Medulla oblongata (tissue), 1 donor: Measurements from ENCODE around the gene STEAP2.
"Not testable (repeated sequence)": the region's sequence is repeated elsewhere in the genome, so short reads cannot be mapped to it uniquely, and the experiment has no call there.

ENCODE experiments used
- DNase-seq: peaks from one replicate; pipeline ENCODE4 v3.0.0-alpha.2; 2015; ENCODE audit errors: extremely low spot score

Gene STEAP2

DNA sequence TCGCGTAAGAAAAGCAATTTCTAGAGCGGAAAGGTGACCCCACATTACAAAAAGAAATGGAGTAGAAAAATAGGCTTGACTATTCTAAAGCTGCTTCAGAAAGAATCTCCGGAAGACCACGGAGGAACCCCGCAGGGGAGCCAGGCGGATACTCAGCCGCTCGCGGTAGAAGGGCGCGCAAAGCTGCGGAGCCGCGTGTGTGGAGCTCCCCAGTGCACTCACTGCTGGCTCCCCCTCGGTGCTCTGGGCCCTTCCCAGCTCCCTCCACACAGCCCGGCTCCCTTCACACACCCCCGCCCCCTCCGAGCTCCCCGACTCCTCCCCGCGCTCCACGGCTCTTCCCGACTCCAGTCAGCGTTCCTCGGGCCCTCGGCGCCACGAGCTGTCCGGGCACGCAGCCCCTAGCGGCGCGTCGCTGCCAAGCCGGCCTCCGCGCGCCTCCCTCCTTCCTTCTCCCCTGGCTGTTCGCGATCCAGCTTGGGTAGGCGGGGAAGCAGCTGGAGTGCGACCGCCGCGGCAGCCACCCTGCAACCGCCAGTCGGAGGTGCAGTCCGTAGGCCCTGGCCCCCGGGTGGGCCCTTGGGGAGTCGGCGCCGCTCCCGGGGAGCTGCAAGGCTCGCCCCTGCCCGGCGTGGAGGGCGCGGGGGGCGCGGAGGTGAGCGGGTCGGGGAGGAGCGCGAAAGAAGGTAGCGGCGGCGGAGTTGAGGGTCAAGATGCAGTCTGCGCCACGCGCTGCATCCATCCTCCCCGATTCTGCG lies at the start of gene STEAP2:
STEAP2 (plus strand) TSS at position 350 of the 758 bp plus-strand sequence. CDS start 13,343 bp downstream, outside the sequence.
- peak; percentile 76 for DNase-seq

DNA sequence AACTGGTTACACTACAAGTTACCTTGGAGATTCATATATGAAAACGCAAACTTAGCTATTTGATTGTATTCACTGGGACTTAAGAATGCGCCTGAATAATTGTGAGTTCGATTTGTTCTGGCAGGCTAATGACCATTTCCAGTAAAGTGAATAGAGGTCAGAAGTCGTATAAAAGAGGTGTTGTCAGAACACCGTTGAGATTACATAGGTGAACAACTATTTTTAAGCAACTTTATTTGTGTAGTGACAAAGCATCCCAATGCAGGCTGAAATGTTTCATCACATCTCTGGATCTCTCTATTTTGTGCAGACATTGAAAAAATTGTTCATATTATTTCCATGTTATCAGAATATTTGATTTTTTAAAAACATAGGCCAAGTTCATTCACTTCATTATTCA lies 48.0 kb upstream of the STEAP2 start:
- DNase-seq: no peak

DNA sequence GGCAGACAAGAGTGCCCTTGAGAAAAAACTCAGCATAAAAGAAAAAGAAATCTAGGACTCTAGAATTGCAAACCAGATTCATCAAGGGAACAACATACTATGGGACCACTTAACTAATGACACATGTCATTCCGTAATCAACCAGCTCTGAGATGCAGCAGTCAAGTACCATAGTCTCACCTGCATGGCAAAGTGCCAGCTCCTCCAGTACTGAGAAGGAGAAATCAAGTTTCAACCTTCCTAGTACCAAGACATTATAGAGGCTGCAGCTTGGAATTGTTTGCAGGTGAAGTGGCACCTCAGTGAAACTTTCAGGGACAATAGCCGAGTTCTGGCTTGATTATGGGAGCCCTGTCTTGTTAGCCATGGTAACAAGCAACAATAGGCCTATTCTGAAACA lies 45.8 kb upstream of the STEAP2 start:
- no peak for DNase-seq

DNA sequence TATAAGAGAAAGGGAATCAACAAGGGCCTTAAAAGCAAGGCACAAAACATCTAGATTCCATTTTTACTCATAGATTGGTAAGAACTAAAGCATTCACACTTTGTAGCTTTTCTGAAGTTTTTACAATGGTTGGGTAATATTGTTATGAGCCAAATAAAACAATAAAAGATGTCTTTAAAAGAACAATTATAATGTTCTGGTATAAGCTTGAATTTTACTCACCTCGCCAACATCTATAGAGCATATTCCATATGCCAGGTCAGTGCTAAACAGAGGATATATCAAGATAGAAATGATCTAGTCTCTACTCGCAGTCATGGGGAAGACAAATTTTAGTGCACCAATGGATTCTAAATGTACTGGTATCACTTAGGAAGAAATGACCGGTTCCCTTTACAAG lies 45.4 kb upstream of the STEAP2 start:
- DNase-seq: no peak

DNA sequence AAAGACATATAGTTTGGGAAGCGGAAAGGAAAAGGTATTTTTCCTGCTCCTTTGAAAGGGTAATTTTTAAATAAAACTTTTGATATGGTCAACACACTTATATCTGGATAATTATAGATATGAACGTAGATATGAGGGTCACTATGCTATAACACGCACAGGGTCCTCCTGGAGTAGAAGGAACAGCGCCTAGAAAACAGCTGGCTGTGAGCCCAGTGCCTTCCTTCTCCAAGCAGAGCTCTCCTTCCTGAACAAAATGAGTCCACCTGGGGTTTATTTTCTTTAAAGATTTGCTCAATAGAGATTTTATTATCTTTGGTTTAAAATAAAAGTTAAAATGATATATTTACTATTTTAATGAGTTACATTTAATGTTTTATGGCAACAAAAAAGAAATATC lies 44.2 kb upstream of the STEAP2 start:
- no peak for DNase-seq

DNA sequence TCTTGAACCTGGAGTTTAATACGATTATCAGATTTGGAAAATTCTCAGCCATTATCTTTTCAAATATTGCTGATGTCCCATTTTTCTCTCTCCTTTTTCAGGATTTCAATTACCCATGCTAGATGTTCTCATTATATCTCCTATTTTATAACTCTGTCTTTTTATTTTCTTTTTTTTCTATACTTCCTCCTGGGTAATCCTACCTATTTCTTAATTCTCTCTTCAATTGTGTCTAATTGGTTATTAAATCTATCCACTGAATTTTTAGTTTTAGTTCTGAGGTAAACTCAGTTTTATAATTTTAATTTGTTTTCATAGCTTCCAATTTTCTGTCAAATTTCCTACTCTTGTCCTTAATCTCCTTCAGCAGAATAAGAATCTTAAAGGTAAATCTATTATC lies 41.6 kb upstream of the STEAP2 start:
- DNase-seq: no peak

DNA sequence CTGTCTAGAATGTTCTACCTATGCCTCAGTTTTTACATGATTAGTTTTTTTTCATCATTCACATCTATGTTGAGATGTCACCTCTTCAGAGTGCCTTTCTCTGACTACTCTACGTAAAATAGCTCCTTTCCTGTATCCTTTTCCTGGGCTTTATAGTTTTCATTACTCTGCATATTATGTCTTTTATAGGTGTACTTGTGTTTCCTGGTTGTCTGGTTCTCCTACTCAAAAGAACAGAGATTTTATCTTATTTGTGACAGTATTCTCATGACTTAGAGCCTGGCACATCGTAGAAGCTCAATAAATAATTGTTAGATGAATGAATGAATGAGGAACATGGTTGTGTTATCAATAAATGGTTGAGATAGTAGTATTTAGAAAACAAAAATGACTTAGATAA lies 39.4 kb upstream of the STEAP2 start:
- no peak for DNase-seq

DNA sequence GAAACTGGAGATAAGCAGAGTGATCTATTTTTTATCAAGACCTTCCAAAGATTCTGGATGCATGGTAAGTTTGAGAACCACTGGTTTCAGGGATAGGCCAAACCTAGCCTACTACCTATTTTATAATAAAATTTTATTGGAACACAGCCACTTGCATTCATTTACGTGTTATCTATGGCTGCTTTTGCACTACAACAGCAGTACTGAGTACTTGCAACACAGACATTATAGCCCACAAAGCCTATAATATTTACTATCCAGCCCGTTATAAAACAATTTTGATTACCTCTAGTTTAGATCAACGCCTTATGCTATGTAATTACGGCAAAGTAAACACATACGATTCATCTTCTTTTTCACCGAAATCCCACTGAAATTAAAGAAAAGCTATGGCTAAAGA lies 38.9 kb upstream of the STEAP2 start:
- no peak for DNase-seq

DNA sequence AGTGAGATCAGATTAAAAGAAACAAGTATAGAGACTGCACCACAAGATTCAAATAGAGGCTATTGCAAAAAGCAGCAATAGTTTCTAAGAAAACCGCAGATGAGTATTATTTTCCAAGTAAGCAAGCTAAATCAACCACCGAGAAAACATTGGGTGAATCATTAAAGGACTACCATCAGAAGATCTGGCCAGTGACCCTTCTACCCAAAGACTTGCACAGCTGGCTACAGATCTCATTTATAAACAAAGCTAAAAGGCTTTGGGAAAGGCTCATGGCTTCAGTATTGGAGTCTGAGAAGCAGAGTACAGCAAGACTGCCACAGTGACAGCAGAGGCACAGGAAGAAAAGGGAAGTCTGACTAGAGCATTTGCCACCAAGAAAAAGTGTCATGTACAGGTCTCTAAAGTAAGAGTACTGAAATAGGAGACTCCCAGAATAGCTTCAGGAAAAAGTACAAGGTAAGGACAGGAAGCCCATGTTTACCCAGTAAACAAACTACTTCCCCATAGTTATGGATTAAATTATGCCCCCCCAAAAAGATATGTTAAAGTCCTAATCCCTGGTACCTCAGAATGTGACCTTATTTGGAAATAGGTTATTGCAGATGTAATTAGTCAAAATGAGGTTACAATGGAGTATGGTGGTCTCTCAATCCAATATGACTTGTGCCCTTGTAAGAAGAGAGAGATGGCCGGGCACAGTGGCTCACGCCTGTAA lies 38.3 kb upstream of the STEAP2 start:
- DNase-seq: no peak

DNA sequence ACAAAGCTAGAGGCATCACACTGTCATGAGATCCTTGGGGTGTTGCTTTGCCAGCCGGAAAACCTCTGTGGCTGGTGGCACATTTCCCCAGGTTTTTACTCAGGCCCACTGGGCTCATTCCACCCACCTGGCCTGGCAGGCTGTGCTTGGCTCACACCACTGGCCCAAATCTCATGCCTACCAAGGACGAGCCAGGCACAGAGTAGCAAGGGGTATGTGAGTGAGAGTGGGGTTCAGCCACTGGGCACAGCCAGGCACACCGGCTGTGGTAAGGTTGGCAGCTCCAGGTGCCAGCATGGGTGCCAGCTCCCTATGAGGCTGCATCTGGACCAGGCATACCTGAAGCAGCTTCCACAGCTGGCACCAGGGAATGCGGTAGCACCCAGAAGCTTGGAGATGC lies 35.9 kb upstream of the STEAP2 start:
- no peak for DNase-seq

DNA sequence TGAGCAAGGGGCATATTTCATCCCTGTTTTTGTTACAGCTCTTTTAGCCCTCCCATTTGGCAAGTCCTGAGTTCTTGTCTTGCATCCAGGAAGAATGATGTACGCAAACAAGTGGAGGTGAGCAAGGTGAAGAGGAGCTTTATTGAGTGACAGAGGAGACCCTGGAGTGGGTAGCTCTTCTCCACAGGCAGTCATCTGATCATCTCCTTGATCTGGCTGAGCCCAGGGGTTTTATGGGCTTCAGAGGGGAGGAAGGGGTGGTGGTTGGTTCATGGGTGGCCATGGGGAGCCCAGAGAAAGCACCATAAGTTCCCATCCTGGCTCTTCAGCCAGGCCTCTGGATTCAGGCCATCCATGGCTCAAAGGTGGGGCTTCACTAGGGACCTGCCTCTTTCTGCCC lies 35.3 kb upstream of the STEAP2 start:
- DNase-seq: no peak

DNA sequence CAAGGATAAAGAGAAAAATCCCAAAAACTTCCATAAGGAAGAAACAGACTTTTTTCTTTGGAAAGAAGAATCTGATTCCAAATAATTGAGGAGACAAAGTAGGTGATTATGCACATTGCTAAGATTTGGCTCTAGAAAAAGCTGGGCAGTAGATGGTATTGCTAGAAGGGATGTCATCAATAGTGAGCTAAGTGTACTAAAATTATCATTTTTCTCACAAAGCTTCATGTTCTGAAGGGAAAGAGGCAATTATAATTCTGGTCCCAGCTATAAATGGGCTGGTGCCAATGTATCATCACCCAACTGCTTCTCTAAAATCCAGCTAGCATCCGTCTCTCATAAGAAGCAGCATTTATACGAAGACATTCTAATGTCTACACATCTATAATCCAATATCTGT lies 33.4 kb upstream of the STEAP2 start:
- DNase-seq: no peak

DNA sequence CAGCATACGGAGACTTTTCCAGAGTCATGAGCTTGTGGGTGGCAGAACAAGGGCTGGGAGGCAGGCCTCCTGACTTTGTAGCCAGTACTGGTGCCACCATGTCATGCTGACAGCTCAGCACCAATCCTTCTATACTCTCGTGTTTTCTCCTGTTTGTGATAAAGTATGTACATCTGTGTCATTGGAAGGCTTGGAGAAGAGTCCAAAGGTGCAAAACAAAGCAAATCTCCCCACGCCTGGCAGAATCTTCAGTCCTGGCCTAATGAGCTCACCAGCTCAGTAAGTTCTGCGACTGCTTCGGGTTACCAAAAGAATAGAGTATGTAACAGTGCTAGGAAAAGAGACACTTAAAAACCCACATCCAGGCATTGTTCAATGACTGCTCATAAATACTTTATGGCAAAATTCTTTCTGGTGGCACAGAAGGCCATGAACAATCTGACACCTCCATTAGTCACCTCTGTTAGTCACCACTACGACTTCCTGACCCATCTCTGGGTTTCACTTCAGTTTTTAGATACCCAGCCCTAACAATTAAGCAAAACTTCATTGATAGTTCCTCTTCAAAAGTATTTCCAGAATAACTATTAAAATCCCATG lies 32.8 kb upstream of the STEAP2 start:
- no peak for DNase-seq

DNA sequence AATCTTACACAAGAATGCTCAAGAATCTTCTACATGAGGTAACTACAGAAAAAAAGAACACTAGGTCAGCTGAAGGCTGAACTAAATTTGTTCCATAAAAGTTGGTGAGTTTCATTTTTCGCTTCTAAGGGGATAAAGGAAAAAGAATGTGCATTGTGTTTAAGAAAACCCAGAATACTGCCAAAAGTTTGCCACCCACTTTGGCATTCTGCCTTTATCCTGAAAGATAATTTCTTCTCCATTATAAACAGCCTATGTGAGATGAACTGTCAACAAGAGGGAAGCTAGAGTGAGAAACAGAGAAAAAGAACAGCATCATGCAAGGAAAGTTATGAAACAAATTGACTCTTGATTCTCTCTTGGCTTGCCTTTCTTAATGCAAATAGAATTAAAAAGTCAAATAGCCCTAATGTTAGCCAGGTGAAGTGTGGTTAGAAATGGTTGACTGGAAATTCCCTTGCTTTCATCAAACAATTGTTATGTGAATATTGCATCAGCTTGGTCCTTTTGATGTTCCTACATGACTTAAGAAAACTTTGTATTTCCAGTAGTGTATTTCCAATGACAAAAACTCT lies 31.4 kb upstream of the STEAP2 start:
- no peak for DNase-seq

DNA sequence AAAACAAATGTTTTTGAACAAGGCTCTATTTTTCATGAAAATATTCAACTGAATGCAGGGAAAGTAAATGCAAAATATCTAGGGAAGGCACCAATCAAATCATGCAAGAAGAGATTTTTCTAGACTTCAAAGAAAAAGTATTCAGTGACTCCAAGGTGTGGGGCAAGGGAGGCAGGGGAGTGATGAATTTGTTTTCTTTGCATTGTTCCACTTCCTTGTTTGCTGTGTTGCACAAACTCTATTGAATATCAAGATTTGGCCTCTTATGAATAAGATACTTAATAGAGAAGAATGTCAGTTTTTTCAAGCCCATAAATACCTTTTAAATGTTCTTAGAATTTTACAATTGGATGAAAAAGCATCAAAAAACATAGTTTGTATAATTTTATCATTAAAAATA lies 30.9 kb upstream of the STEAP2 start:
- DNase-seq: no peak

DNA sequence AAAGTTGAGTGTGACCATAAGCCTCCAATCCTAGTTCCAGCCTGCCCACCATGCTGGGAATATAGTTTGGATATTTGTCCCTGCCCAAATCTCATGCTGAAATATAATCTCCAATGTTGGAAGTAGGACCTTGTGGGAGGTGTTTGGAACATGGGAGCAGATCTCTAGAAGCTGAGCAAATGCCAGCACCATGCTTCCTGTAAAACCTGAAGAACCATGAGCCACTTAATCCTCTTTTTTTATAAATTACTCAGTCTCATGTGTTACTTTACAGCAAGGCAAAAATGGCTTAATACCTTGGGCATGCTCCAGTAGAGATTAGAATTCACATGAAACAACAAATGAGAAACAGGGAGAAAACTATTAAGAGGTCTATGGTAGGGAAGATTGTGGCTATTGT lies 30.1 kb upstream of the STEAP2 start:
- DNase-seq: no peak

DNA sequence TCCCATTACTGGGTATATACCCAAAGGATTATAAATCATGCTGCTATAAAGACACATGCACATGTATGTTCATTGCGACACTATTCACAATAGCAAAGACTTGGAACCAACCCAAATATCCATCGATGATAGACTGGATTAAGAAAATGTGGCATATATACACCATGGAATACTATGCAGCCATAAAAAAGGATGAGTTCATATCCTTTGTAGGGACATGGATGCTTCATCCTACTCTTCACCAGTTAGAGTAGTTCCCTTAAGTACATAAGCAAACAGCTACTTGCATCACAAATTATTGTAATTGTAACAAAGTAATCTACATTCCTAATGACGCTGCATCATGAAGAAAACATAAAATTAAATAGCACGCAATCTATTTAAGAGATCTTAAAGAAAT lies 25.2 kb upstream of the STEAP2 start:
- DNase-seq: not testable (repeated sequence)

DNA sequence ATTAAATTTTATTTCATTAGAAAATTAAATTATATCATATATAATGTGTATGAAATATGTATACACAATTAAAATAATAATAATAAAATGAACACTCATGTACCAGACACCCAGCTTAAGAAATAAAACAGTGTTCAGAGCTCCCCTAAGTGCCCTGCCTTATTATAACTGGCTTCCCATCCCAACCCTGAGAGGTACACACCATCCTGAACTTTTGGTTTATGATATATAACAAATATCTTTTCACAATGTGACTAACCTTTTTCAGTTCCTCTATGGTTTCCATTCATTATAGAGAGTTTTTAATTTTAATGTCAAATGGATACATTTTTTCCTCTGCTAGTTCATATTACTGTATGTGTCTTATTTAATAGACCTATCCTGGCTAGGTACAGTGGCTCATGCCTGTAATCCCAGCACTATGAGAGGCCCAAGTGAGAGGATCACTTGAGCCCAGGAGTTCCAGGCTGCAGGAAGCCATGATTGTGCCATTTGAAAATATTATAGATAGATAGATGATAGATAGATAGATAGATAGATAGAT lies 24.0 kb upstream of the STEAP2 start:
- DNase-seq: no peak

DNA sequence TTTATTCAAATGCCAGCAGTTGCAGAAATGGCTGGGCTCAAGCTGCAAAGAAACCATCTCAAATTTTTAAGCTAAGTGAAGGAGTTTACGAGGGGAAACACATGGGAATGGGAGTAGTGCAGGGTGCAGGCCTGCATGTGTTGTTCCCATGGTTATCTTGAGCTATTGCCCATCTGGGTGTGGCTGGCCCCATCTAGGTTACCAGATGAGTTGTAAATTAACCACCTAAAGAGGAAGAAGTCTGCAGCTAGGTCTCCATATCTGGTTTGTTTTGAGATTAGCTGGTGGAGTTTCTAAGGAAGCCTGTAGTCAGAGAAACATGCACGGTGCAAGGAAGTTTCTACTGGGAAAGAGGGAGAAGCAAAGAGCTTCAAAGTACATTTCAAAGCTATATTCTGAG lies 23.3 kb upstream of the STEAP2 start:
- DNase-seq: no peak

DNA sequence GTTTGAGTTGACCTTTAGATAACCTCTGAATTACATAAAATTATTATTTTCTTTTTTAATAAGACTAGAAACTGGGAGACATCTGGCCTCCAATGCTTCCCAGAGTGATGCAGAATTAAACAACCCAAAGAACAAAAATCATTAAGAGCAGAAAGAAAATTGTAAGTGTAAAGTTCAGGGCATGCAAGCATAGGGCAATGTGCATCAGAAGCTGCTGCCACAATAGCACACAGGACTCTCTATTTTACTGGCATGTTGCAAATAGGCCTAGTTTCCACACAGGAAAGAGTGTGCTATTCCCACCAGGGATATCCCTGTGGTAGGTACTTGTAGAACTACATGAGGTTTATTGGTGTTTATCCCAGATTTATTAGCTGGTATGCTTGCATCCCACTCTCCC lies 20.5 kb upstream of the STEAP2 start:
- no peak for DNase-seq

DNA sequence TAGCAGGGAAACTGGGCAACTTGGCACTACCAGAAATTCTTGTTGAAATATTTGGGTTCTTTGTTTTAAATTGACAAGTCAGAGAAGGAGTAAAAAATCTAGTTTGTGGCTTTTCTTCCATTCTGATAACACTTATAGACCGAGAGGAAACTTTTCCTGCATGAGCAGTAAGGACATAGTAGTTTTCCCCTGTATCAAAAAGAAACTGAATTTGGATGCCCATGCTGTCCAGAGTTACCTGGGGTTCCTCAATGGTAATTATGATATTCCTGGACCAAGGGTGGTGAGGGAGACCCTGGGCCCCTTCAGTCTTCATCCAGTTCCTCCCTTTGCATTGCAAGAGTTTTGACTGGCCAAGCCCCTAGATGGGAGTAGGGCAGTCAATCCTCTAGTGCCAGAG lies 19.9 kb upstream of the STEAP2 start:
- no peak for DNase-seq
